ENCODE results near the gene CDH4. TPM values are rescaled to one million over a fixed set of nuclear protein-coding genes. Genes with fewer than 3 reads are reported as not detected.

Gene CDH4
- total RNA-seq, 6 donors from 2014 or later: 0.20 to 1.0 (median 0.40) TPM; not detected in 1

DNA sequence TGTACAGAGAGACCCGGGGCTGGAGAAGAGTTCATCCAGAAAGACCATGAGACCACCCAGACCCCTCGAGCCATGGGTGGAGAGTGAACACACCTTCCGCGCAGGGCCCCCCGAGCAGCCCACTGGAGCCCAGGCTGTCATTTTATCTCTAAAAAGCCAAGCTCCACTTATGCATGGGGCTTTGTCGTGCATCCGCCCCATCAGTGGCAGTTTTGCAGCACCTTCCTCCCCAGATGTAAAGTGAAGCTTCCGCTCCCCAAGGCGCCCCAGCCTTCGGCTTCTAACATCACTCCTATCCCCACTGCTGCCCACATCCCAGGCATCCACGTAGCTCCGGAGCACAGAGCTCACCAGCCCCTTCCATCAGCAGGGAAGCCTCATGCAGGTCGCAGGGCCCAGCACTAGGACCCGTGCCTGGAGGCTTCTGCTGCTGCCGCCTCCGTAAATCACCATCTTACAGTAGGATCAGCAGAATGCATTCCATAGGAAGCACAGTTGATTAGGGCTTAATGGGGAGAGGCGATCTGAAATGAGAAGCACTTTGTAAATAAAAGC is 512.5 kb downstream of the CDH4 start:
- no peak for TF ChIP-seq POLR2A (IDR thresholded peaks at IDR 0.05)
- TF ChIP-seq, protein P1, sequence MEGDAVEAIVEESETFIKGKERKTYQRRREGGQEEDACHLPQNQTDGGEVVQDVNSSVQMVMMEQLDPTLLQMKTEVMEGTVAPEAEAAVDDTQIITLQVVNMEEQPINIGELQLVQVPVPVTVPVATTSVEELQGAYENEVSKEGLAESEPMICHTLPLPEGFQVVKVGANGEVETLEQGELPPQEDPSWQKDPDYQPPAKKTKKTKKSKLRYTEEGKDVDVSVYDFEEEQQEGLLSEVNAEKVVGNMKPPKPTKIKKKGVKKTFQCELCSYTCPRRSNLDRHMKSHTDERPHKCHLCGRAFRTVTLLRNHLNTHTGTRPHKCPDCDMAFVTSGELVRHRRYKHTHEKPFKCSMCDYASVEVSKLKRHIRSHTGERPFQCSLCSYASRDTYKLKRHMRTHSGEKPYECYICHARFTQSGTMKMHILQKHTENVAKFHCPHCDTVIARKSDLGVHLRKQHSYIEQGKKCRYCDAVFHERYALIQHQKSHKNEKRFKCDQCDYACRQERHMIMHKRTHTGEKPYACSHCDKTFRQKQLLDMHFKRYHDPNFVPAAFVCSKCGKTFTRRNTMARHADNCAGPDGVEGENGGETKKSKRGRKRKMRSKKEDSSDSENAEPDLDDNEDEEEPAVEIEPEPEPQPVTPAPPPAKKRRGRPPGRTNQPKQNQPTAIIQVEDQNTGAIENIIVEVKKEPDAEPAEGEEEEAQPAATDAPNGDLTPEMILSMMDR (IDR thresholded peaks at IDR 0.05): no peak
- TF ChIP-seq POLR2AphosphoS5 (IDR thresholded peaks at IDR 0.05): no peak
- TF ChIP-seq EP300 (IDR thresholded peaks at IDR 0.05): no peak
- H3K4me1 ChIP-seq: no peaks in the 10 kb centered on the region
- H3K9me3 ChIP-seq: no peaks in the 10 kb centered on the region
- H3K4me3 ChIP-seq: no peak overlapping the region
- H3K27ac ChIP-seq: no peak overlapping the region
- WGBS, 2 donors: 77 to 79% methylated on average over 13 to 17 of the region's 17 CpGs
- ATAC-seq (ENCODE audit: low FRiP score in 2 of 2) (no peak), DNase-seq (no peak)
- H3K27me3 ChIP-seq: no peaks in the 10 kb centered on the region
- no peaks in the 10 kb centered on the region for H3K36me3 ChIP-seq

DNA sequence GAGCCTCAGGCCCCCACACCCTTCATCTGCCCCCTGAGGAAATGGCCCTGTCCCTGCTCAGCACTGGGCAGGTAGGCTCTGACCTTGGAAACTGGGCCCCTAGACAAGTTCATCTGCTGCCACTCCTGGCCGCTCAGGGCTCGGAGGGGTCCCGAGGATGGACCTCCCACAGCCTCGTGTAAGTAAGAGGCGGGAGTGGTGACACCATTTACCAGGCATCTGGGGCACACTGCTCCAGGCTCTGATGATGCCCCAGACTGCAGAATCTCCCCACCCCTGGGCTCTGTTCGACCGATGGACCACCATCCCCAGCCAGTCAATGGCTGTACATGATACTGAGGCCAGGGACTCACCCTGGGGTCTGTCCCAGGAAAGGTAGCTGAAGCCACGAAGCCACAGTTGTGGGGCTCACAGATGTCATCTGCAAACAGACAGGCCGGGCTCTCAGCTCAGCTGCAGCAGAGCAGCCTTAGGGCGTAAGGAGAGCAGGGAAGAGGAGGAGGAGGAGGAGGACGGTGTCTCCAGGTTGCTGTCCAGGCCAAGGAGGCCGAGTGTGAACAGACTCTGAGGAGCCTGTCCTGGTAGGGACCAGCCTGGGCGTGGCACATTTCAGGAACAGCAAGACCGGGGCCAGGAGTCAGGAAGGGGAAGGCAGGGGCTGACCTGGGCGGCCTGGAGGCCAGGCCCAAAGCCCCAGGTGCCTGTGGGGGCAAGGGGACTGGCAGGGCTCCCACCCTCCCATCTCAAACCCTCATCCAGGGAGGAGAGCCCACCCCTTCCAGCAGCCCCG is 513.2 kb downstream of the CDH4 start:
- no peak for ATAC-seq (ENCODE audit: low FRiP score in 2 of 2)
- DNase-seq: peak in 1 of 2 donors; percentile 12
- H3K27ac ChIP-seq: no peak overlapping the region

DNA sequence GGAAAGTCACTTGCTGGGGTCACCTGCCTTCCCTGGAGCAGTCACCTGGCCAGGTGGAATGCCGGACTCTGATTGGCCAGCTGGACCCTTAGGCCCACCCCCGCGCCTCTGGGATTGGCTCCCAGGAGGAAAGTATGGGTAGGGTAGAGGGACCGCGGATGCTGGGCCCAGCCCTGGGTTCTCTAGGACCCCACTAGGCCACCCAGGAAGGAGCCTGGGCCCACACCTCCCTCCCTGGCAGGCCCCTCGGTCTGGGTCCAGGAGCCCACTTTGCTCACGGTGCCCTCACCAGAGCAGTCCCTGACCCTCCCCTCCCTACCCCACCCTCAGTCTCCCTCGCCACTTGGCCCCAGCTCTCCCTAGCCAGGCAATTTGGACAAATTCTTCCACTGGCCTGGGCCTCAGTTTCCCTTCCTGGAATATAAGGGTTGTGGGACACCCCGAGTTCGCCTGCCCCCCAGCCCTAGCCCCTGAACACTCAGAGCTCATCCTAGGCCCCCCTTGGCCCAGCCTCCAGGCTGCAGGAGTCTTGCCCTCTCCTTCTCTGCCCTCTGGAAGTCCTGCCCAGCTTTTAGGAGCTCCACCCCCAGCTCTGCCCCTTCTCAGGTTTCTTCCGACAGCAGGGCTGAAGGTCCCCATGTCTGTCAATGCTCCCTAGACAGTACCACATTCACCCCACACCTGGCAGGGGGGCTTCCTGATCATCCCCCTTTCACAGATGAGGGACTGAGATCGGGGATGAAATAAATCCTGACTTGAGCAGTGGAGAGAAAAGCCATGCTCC is 514.0 kb downstream of the CDH4 start:
- Histone ChIP-seq H3K4me1 (no peaks in the 10 kb centered on the region), H3K9me3 (no peaks in the 10 kb centered on the region), H3K27me3 (no peaks in the 10 kb centered on the region), H3K27ac (no peak overlapping the region), H3K4me3 (no peak overlapping the region), H3K36me3 (no peaks in the 10 kb centered on the region)
- no peak for ATAC-seq (ENCODE audit: low FRiP score in 2 of 2)
- no peak for TF ChIP-seq POLR2A (IDR thresholded peaks at IDR 0.05)
- TF ChIP-seq POLR2AphosphoS5 (IDR thresholded peaks at IDR 0.05): no peak
- TF ChIP-seq EP300 (IDR thresholded peaks at IDR 0.05): no peak
- DNase-seq: peak in 1 of 2 donors; percentile 12
- 80 to 81% methylated on average over 7 to 12 of the region's 12 CpGs for WGBS, 2 donors

More for the DNA sequence above, 513.2 kb downstream of the CDH4 start:
- Histone ChIP-seq H3K27me3 (no peaks in the 10 kb centered on the region), H3K9me3 (no peaks in the 10 kb centered on the region), H3K36me3 (no peaks in the 10 kb centered on the region), H3K4me3 (no peak overlapping the region), H3K4me1 (no peaks in the 10 kb centered on the region)
- 73 to 77% methylated on average over 3 to 13 of the region's 16 CpGs for WGBS, 2 donors
- TF ChIP-seq POLR2AphosphoS5 (IDR thresholded peaks at IDR 0.05): no peak
- no peak for TF ChIP-seq POLR2A (IDR thresholded peaks at IDR 0.05)
- TF ChIP-seq, protein P1 (IDR thresholded peaks at IDR 0.05): no peak
- no peak for TF ChIP-seq EP300 (IDR thresholded peaks at IDR 0.05)

DNA sequence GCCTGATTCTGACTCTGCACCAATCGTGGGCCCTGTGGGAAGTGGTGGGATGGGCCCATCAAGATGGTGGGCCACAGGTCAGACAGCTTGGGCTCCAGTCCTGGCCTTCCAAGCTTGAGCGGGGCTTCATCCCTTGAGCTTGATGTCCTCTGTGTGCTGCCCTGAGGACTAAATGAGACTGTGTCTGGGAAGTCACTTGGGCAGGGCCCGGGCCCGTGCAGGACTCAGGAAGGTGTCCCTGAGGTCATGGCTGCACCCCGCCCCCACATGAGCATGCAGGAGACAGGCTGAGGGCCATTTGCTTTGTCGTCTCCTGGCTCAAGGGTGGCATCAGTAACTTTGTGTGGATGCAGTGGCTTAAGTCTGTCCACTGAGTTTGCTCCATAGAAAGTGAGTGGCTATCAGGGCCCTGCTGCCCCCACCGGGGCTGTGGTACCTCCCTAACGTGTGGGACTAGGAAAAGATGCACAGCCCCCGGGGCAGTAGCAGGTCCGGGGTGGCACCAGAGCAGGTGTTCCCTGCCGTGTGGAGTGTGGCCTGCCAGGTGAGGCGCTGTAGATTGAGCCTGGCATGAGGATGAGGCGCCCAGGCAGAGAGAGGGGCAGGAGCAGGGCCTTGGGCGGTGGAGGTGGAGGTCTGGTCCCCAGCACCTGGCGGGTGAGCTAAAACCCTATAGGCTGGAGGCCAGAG is 515.0 kb downstream of the CDH4 start:
- DNase-seq (peak in 1 of 2 donors; percentile 14), ATAC-seq (ENCODE audit: low FRiP score in 2 of 2) (no peak)
- no peaks in the 10 kb centered on the region for H3K9me3 ChIP-seq

More for the DNA sequence above, 515.0 kb downstream of the CDH4 start:
- no peaks in the 10 kb centered on the region for H3K27me3 ChIP-seq
- TF ChIP-seq, protein P1 (IDR thresholded peaks at IDR 0.05): no peak
- no peaks in the 10 kb centered on the region for H3K36me3 ChIP-seq
- 82 to 92% methylated on average over 8 to 15 of the region's 15 CpGs for WGBS, 2 donors
- no peaks in the 10 kb centered on the region for H3K4me1 ChIP-seq
- H3K4me3 ChIP-seq: no peak overlapping the region
- no peak overlapping the region for H3K27ac ChIP-seq

Measured in upper lobe of left lung (tissue), 6 donors.